Measurements from ENCODE around the gene RIMBP2.

Gene RIMBP2

GRCh38 chr12:130685250-130685787 lies 30.8 kb downstream of the RIMBP2 start:
- TF ChIP-seq TAF1 (IDR thresholded peaks at IDR 0.05; ENCODE audit: borderline replicate concordance, insufficient read depth, low read length) (no peak), POLR2AphosphoS5 (IDR thresholded peaks at IDR 0.05; ENCODE audit: low read depth, low read length) (no peak), FOXP2 (optimal IDR thresholded peaks at IDR 0.05; ENCODE audit: borderline replicate concordance, extremely low read depth, extremely low read length, insufficient read depth) (no peak), REST (IDR thresholded peaks at IDR 0.05; ENCODE audit: insufficient read depth in 1 of 2, low read depth in 2 of 2, low read length in 2 of 2) (no peak), SIN3A (IDR thresholded peaks at IDR 0.05; ENCODE audit: borderline replicate concordance, insufficient read depth, low read length) (no peak)

GRCh38 chr12:130683811-130684210 lies 32.3 kb downstream of the RIMBP2 start:
- TF ChIP-seq POLR2AphosphoS5 (IDR thresholded peaks at IDR 0.05; ENCODE audit: low read depth, low read length) (no peak), REST (IDR thresholded peaks at IDR 0.05; ENCODE audit: insufficient read depth in 1 of 2, low read depth in 2 of 2, low read length in 2 of 2) (no peak), SIN3A (IDR thresholded peaks at IDR 0.05; ENCODE audit: borderline replicate concordance, insufficient read depth, low read length) (no peak), FOXP2 (optimal IDR thresholded peaks at IDR 0.05; ENCODE audit: borderline replicate concordance, extremely low read depth, extremely low read length, insufficient read depth) (no peak), TAF1 (IDR thresholded peaks at IDR 0.05; ENCODE audit: borderline replicate concordance, insufficient read depth, low read length) (no peak)

- TF ChIP-seq TAF1 (IDR thresholded peaks at IDR 0.05; ENCODE audit: borderline replicate concordance, insufficient read depth, low read length) (no peak), FOXP2 (optimal IDR thresholded peaks at IDR 0.05; ENCODE audit: borderline replicate concordance, extremely low read depth, extremely low read length, insufficient read depth) (no peak), POLR2AphosphoS5 (IDR thresholded peaks at IDR 0.05; ENCODE audit: low read depth, low read length) (no peak), REST (IDR thresholded peaks at IDR 0.05; ENCODE audit: insufficient read depth in 1 of 2, low read depth in 2 of 2, low read length in 2 of 2) (no peak), SIN3A (IDR thresholded peaks at IDR 0.05; ENCODE audit: borderline replicate concordance, insufficient read depth, low read length) (no peak)
These were observed 33.0 kb downstream of the RIMBP2 start for GRCh38 chr12:130683080-130683479.

- TF ChIP-seq POLR2AphosphoS5 (IDR thresholded peaks at IDR 0.05; ENCODE audit: low read depth, low read length) = no peak
- TF ChIP-seq SIN3A (IDR thresholded peaks at IDR 0.05; ENCODE audit: borderline replicate concordance, insufficient read depth, low read length) = no peak
- no peak for TF ChIP-seq FOXP2 (optimal IDR thresholded peaks at IDR 0.05; ENCODE audit: borderline replicate concordance, extremely low read depth, extremely low read length, insufficient read depth)
- TF ChIP-seq REST (IDR thresholded peaks at IDR 0.05; ENCODE audit: insufficient read depth in 1 of 2, low read depth in 2 of 2, low read length in 2 of 2) = no peak
- no peak for TF ChIP-seq TAF1 (IDR thresholded peaks at IDR 0.05; ENCODE audit: borderline replicate concordance, insufficient read depth, low read length)
These were observed 35.6 kb downstream of the RIMBP2 start for GRCh38 chr12:130680451-130680990.

All from PFSK-1 (cell line).